ENCODE data around the gene FAM177A1. TPM values are rescaled to one million over a fixed set of nuclear protein-coding genes. Genes with fewer than 3 reads are reported as not detected.
"Not testable (repeated sequence)": the region's sequence is repeated elsewhere in the genome, so short reads cannot be mapped to it uniquely, and the experiment has no call there.

The FAM177A1 gene
- total and polyA plus RNA-seq, 7 donors = 26.3 to 171 (median 61.5) TPM

GRCh38 chr14:35034440-35034833, 11.6 kb upstream of the FAM177A1 start:
- intact Hi-C loops (cut with DNase I) = no loop called here
- 88 to 97% methylated on average over 5 of the region's 5 CpGs for WGBS, 2 donors
- Histone ChIP-seq H3K27me3 (no peaks in the 10 kb centered on the region), H3K4me3 (no peak overlapping the region), H3K9me3 (peaks cover 0 to 6% (median 0%) of the 10 kb centered on the region in 4 donors), H3K36me3 (peaks cover 0 to 46% (median 5%) of the 10 kb centered on the region in 4 donors), H3K27ac (no peak overlapping the region), H3K4me1 (no peaks in the 10 kb centered on the region)
- TF ChIP-seq POLR2A (IDR thresholded peaks at IDR 0.05) = no peak
- no peak for TF ChIP-seq POLR2AphosphoS5 (IDR thresholded peaks at IDR 0.05)
- no peak for TF ChIP-seq CTCF (IDR thresholded peaks at IDR 0.05)
- TF ChIP-seq EP300 (IDR thresholded peaks at IDR 0.05) = no peak
- DNase-seq = no peak

GRCh38 chr14:35034944-35035554, 11.0 kb upstream of the FAM177A1 start:
- H3K9me3 ChIP-seq; DNase-seq; H3K27me3 ChIP-seq; H3K4me3 ChIP-seq; intact Hi-C loops (cut with DNase I); H3K4me1 ChIP-seq; H3K27ac ChIP-seq: not testable (repeated sequence)
- peaks cover 0 to 40% (median 2%) of the 10 kb centered on the region in 4 donors for H3K36me3 ChIP-seq
- WGBS, 2 donors = 60 to 87% methylated on average over 5 of the region's 5 CpGs

GRCh38 chr14:35038312-35038711, 7.8 kb upstream of the FAM177A1 start:
- H3K4me3 ChIP-seq; H3K36me3 ChIP-seq; intact Hi-C loops (cut with DNase I); H3K27me3 ChIP-seq; DNase-seq; H3K4me1 ChIP-seq; H3K9me3 ChIP-seq; H3K27ac ChIP-seq: not testable (repeated sequence)
- 96 to 98% methylated on average over 11 of the region's 17 CpGs for WGBS, 2 donors

GRCh38 chr14:35042632-35043031, 3.4 kb upstream of the FAM177A1 start:
- intact Hi-C loops (cut with DNase I) = loop anchor here (10.0 kb wide), 3 partner anchors 168 to 782 kb away; partner anchors contain the start of genes BAZ1A, BRMS1L and PSMA6
- H3K27me3 ChIP-seq = no peaks in the 10 kb centered on the region
- H3K4me3 ChIP-seq = no peak overlapping the region
- TF ChIP-seq POLR2AphosphoS5 (IDR thresholded peaks at IDR 0.05) (no peak), POLR2A (IDR thresholded peaks at IDR 0.05) (no peak), CTCF (IDR thresholded peaks at IDR 0.05) (no peak), EP300 (IDR thresholded peaks at IDR 0.05) (no peak)
- WGBS, 2 donors = 90 to 94% methylated on average over 3 of the region's 3 CpGs
- no peak overlapping the region for H3K27ac ChIP-seq
- DNase-seq = no peak
- no peaks in the 10 kb centered on the region for H3K9me3 ChIP-seq
- H3K4me1 ChIP-seq = peaks cover 0 to 15% (median 10%) of the 10 kb centered on the region in 4 donors
- no peaks in the 10 kb centered on the region for H3K36me3 ChIP-seq

GRCh38 chr14:35043046-35043445, 3.0 kb upstream of the FAM177A1 start:
- H3K27ac ChIP-seq = no peak overlapping the region
- no peaks in the 10 kb centered on the region for H3K9me3 ChIP-seq
- no peak for TF ChIP-seq POLR2AphosphoS5 (IDR thresholded peaks at IDR 0.05)
- TF ChIP-seq EP300 (IDR thresholded peaks at IDR 0.05) = no peak
- TF ChIP-seq POLR2A (IDR thresholded peaks at IDR 0.05) = no peak
- no peak for TF ChIP-seq CTCF (IDR thresholded peaks at IDR 0.05)
- DNase-seq = no peak
- peaks cover 0 to 19% (median 13%) of the 10 kb centered on the region in 4 donors for H3K4me1 ChIP-seq
- intact Hi-C loops (cut with DNase I) = loop anchor here (10.0 kb wide), 3 partner anchors 168 to 782 kb away; partner anchors contain the start of genes BAZ1A, BRMS1L and PSMA6
- H3K4me3 ChIP-seq = no peak overlapping the region
- H3K36me3 ChIP-seq = no peaks in the 10 kb centered on the region
- 91 to 92% methylated on average over 2 of the region's 2 CpGs for WGBS, 2 donors
- H3K27me3 ChIP-seq = no peaks in the 10 kb centered on the region

Measured in sigmoid colon (tissue), 7 donors.